Sigmoid colon (tissue), 7 donors: Measurements from ENCODE around the gene GAPDHS. TPM values are rescaled to one million over a fixed set of nuclear protein-coding genes. Genes with fewer than 3 reads are reported as not detected.

ENCODE experiments used
- DNase-seq: peaks from one replicate; pipeline ENCODE4 v3.0.0-alpha.2; 2019
- H3K27ac ChIP-seq, 4 donors: fragments of 200-600 bp; sonication (generic); one replicate each; pipeline ENCODE4 v1.5.1; 2016 to 2019; ENCODE audit warnings: mild to moderate bottlenecking in 1 of 4
- H3K27me3 ChIP-seq, 3 donors: fragments of 200-600 bp; sonication (generic); one replicate each; pipeline ENCODE4 v1.5.1; 2019; ENCODE audit warnings: mild to moderate bottlenecking in 1 of 3
- H3K36me3 ChIP-seq, 4 donors: fragments of 200-600 bp; sonication (generic); one replicate each; pipeline ENCODE4 v1.5.1; 2016 to 2019
- H3K4me1 ChIP-seq, 4 donors: fragments of 200-600 bp; sonication (generic); one replicate each; pipeline ENCODE4 v1.5.1; 2017 to 2019
- H3K4me3 ChIP-seq, 4 donors: fragments of 200-600 bp; sonication (generic); one replicate each; pipeline ENCODE4 v1.5.1; 2017 to 2019; ENCODE audit warnings: mild to moderate bottlenecking in 2 of 4, moderate library complexity in 1 of 4
- H3K9me3 ChIP-seq, 4 donors: fragments of 200-600 bp in 3 of 4; sonication (generic) in 3 of 4; one replicate each; pipeline versions ENCODE4 v1.5.1 to v1.6.1; 2013 to 2019
- EP300 ChIP-seq, 4 donors: sonication (generic); formaldehyde crosslinking; IDR thresholded peaks; one replicate each; pipeline ENCODE4 v1.6.1; 2017; ENCODE audit warnings: antibody characterized with exemption in 4 of 4
- POLR2A ChIP-seq, 2 donors: fragments of 450-650 bp; IDR thresholded peaks; one replicate each; pipeline ENCODE4 v1.6.1; 2016; ENCODE audit warnings: antibody characterized with exemption in 2 of 2, mild to moderate bottlenecking in 2 of 2, moderate library complexity in 2 of 2
- POLR2AphosphoS5 ChIP-seq, 4 donors: sonication (generic); formaldehyde crosslinking; IDR thresholded peaks; one replicate each; pipeline ENCODE4 v1.6.1; 2017; ENCODE audit warnings: antibody characterized with exemption in 4 of 4
- WGBS, 2 donors: extraction: QIAGEN DNeasy Blood & Tissue Kit; methylation state at CpG; one replicate each; pipeline ENCODE4 v1.1.7; 2013; 5-methylcytosine and 5-hydroxymethylcytosine counted together
- intact Hi-C: fragments of 100-400 bp; cut with DNase I; formaldehyde crosslinking; loops from one replicate; pipeline ENCODE4 v1.15.1; 2023
- polyA plus RNA-seq, 3 donors: library from polyadenylated mRNA; stranded (reverse); fragments of 200-250 nt; gene quantifications; one replicate each; pipeline ENCODE4 v1.2.3, GENCODE V29; 2013
- total RNA-seq, 4 donors: library from RNA; depleted of rRNA; stranded (reverse); fragments of >200 nt; gene quantifications; one replicate each; pipeline ENCODE4 v1.1.0, GENCODE V29; 2016
- TF ChIP-seq, protein P1 (sequence below), 4 experiments: fragments of 450-650 bp in 3 of 4; fragments of 200-600 bp in 1 of 4; IDR thresholded peaks; one replicate each; pipeline ENCODE4 v1.5.1; 2016 to 2019; ENCODE audit warnings: antibody characterized with exemption in 4 of 4, mild to moderate bottlenecking in 3 of 4, moderate library complexity in 2 of 4
- donor health status: healthy with polysubstance abuse.
- donor health status: Bipolar disorder and iron deficiency.
- donor health status: healthy.

The GAPDHS gene
- total and polyA plus RNA-seq, 7 donors, result not detected

GRCh38 chr19:35511337-35511736 lies 21.9 kb upstream of the GAPDHS start:
- Histone ChIP-seq H3K36me3 (no peaks in the 10 kb centered on the region), H3K27ac (no peak overlapping the region), H3K4me1 (peaks cover 0 to 15% (median 11%) of the 10 kb centered on the region in 4 donors), H3K4me3 (no peak overlapping the region), H3K27me3 (peaks cover 8 to 88% (median 61%) of the 10 kb centered on the region in 3 donors), H3K9me3 (no peaks in the 10 kb centered on the region)
- TF ChIP-seq, protein P1, sequence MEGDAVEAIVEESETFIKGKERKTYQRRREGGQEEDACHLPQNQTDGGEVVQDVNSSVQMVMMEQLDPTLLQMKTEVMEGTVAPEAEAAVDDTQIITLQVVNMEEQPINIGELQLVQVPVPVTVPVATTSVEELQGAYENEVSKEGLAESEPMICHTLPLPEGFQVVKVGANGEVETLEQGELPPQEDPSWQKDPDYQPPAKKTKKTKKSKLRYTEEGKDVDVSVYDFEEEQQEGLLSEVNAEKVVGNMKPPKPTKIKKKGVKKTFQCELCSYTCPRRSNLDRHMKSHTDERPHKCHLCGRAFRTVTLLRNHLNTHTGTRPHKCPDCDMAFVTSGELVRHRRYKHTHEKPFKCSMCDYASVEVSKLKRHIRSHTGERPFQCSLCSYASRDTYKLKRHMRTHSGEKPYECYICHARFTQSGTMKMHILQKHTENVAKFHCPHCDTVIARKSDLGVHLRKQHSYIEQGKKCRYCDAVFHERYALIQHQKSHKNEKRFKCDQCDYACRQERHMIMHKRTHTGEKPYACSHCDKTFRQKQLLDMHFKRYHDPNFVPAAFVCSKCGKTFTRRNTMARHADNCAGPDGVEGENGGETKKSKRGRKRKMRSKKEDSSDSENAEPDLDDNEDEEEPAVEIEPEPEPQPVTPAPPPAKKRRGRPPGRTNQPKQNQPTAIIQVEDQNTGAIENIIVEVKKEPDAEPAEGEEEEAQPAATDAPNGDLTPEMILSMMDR (IDR thresholded peaks at IDR 0.05), result no peak
- no peak for TF ChIP-seq POLR2A (IDR thresholded peaks at IDR 0.05)
- TF ChIP-seq POLR2AphosphoS5 (IDR thresholded peaks at IDR 0.05), result no peak
- no peak for TF ChIP-seq EP300 (IDR thresholded peaks at IDR 0.05)
- intact Hi-C loops, result no loop called here
- DNase-seq, result no peak
- 73 to 75% methylated on average over 7 of the region's 7 CpGs for WGBS, 2 donors

GRCh38 chr19:35512831-35513627 lies 20.2 kb upstream of the GAPDHS start:
- no peak for DNase-seq
- H3K27me3 ChIP-seq, result peaks cover 8 to 73% (median 51%) of the 10 kb centered on the region in 3 donors
- H3K36me3 ChIP-seq, result no peaks in the 10 kb centered on the region
- no peak for TF ChIP-seq POLR2A (IDR thresholded peaks at IDR 0.05)
- no peak for TF ChIP-seq POLR2AphosphoS5 (IDR thresholded peaks at IDR 0.05)
- TF ChIP-seq, protein P1 (IDR thresholded peaks at IDR 0.05), result no peak
- no peak for TF ChIP-seq EP300 (IDR thresholded peaks at IDR 0.05)
- H3K27ac ChIP-seq, result no peak overlapping the region
- no peak overlapping the region for H3K4me3 ChIP-seq
- peaks cover 0 to 15% (median 11%) of the 10 kb centered on the region in 4 donors for H3K4me1 ChIP-seq
- intact Hi-C loops, result no loop called here
- no peaks in the 10 kb centered on the region for H3K9me3 ChIP-seq
- 86 to 88% methylated on average over 15 of the region's 15 CpGs for WGBS, 2 donors

DNA sequence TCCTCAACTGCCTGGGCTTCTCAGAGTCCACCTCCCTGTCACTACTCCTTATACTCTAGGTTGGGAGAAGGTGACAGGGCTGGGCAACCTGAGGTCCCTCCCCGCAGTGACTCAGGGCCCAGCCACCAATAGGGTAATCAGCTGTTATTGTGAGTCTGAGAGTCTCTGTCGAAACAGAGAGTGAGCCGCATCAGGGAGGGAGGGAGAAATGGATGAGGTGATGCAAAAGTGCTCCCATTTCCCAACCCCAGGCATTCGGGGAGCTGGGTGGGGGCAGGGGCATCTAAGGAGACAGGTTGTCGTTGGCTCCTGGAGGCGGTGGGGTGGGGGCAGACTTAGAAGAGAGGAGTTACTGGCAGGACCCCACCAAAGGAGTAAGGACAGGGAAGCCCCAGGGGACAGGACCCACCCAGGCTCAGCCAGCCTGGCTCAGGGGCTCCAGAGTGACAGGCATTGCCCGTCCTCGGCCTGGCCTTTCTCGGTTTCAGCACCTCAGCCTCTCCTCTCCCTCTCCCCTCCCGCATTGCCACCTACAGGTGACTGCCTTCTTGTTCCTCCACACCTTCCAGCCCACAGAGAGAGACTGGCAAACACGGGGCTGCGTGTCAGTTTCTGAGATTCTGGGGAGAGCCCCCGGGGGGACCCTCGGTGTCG lies 19.5 kb upstream of the GAPDHS start, which contains the start of gene DMKN:
Gene DMKN (minus strand): TSS at position 22 of the 654 bp plus-strand sequence. CDS start 174 bp downstream, outside the sequence.
- Histone ChIP-seq H3K4me3 (no peak within 1 kb of the TSS), H3K9me3 (no peaks in the 10 kb centered on the region), H3K36me3 (no peaks in the 10 kb centered on the region), H3K27ac (no peak within 1 kb of the TSS), H3K4me1 (peaks cover 0 to 15% (median 11%) of the 10 kb centered on the region in 4 donors), H3K27me3 (peaks cover 8 to 66% (median 49%) of the 10 kb centered on the region in 3 donors)
- TF ChIP-seq POLR2AphosphoS5 (IDR thresholded peaks at IDR 0.05) (no peak), POLR2A (IDR thresholded peaks at IDR 0.05) (no peak), EP300 (IDR thresholded peaks at IDR 0.05) (no peak)
- TF ChIP-seq, protein P1 (IDR thresholded peaks at IDR 0.05), result no peak
- intact Hi-C loops, result no loop called here
- no peak for DNase-seq
- WGBS, 2 donors, result 31 to 33% methylated on average over 15 of the region's 15 CpGs

- peaks cover 0 to 15% (median 11%) of the 10 kb centered on the region in 4 donors for H3K4me1 ChIP-seq
- WGBS, 2 donors, result 25 to 33% methylated on average over 20 of the region's 20 CpGs
- no peaks in the 10 kb centered on the region for H3K36me3 ChIP-seq
- H3K27me3 ChIP-seq, result peaks cover 8 to 60% (median 45%) of the 10 kb centered on the region in 3 donors
- no peak overlapping the region for H3K4me3 ChIP-seq
- no peak for TF ChIP-seq POLR2AphosphoS5 (IDR thresholded peaks at IDR 0.05)
- TF ChIP-seq EP300 (IDR thresholded peaks at IDR 0.05), result no peak
- TF ChIP-seq POLR2A (IDR thresholded peaks at IDR 0.05), result no peak
- TF ChIP-seq, protein P1 (IDR thresholded peaks at IDR 0.05), result no peak
- DNase-seq, result no peak
- H3K9me3 ChIP-seq, result no peaks in the 10 kb centered on the region
- intact Hi-C loops, result no loop called here
- no peak overlapping the region for H3K27ac ChIP-seq
Measured at GRCh38 chr19:35514282-35514809, 18.9 kb upstream of the GAPDHS start.
